ENCODE data around the gene RNF13. TPM values are rescaled to one million over a fixed set of nuclear protein-coding genes. Genes with fewer than 3 reads are reported as not detected.

RNF13 gene
- total RNA-seq, 1 experiment from 2014 or later, result 28.9 TPM

DNA sequence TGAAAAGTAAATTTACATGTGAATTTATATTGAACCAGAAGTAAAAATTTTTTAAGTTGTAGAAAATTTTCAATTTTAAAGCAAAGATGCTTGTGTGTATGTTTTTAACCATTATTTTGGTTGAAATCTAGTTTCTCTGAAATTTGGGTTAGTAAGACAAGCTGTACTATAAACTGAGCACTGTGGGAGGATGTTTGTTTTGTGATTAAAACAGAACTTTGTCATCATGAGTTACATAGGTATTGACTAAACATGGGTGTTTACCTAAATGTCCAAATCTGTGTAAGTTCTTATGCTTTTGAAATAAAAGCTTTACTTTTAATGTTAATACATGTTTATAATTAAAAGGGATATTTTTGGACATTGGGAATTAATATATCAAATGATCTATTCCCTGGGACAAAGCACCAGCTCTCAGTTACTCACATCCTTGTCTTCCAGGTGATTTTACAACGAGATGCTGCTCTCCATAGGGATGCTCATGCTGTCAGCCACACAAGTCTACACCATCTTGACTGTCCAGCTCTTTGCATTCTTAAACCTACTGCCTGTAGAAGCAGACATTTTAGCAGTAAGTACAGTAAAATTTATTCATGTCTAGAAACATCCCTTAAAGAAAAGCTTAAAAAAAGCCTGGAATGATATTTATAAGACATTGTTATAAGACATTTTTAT lies 32.7 kb downstream of the RNF13 start:
- ATAC-seq, result no peak
- no peaks in the 10 kb centered on the region for H3K9me3 Mint-ChIP-seq
- H3K36me3 Mint-ChIP-seq, result peaks cover 10% of the 10 kb centered on the region; the same call in 1 of the 2 replicates
- H3K27me3 Mint-ChIP-seq (ENCODE audit: low read depth), result no peaks in the 10 kb centered on the region
- H3K4me1 Mint-ChIP-seq, result peaks cover 13% of the 10 kb centered on the region
- no peak overlapping the region for H3K27ac Mint-ChIP-seq
- no peak overlapping the region for H3K4me3 Mint-ChIP-seq
- no peak for DNase-seq (ENCODE audit: low spot score)
- ChIA-PET POLR2A (no interaction called here), CTCF (interaction anchor here (0.6 kb wide), 1 partner anchor 359 kb away, joined by 3 read pairs; no protein-coding TSS in a partner anchor)
- TF ChIP-seq, protein P1, sequence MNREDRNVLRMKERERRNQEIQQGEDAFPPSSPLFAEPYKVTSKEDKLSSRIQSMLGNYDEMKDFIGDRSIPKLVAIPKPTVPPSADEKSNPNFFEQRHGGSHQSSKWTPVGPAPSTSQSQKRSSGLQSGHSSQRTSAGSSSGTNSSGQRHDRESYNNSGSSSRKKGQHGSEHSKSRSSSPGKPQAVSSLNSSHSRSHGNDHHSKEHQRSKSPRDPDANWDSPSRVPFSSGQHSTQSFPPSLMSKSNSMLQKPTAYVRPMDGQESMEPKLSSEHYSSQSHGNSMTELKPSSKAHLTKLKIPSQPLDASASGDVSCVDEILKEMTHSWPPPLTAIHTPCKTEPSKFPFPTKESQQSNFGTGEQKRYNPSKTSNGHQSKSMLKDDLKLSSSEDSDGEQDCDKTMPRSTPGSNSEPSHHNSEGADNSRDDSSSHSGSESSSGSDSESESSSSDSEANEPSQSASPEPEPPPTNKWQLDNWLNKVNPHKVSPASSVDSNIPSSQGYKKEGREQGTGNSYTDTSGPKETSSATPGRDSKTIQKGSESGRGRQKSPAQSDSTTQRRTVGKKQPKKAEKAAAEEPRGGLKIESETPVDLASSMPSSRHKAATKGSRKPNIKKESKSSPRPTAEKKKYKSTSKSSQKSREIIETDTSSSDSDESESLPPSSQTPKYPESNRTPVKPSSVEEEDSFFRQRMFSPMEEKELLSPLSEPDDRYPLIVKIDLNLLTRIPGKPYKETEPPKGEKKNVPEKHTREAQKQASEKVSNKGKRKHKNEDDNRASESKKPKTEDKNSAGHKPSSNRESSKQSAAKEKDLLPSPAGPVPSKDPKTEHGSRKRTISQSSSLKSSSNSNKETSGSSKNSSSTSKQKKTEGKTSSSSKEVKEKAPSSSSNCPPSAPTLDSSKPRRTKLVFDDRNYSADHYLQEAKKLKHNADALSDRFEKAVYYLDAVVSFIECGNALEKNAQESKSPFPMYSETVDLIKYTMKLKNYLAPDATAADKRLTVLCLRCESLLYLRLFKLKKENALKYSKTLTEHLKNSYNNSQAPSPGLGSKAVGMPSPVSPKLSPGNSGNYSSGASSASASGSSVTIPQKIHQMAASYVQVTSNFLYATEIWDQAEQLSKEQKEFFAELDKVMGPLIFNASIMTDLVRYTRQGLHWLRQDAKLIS (CRISPR knock-in tag; IDR thresholded peaks at IDR 0.05; ENCODE audit: borderline replicate concordance), result no peak
- TF ChIP-seq, protein P2, sequence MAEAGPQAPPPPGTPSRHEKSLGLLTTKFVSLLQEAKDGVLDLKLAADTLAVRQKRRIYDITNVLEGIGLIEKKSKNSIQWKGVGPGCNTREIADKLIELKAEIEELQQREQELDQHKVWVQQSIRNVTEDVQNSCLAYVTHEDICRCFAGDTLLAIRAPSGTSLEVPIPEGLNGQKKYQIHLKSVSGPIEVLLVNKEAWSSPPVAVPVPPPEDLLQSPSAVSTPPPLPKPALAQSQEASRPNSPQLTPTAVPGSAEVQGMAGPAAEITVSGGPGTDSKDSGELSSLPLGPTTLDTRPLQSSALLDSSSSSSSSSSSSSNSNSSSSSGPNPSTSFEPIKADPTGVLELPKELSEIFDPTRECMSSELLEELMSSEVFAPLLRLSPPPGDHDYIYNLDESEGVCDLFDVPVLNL (CRISPR knock-in tag; IDR thresholded peaks at IDR 0.05; ENCODE audit: borderline replicate concordance, low read depth), result no peak
- no peak for TF ChIP-seq ZNF121 (CRISPR knock-in tag; IDR thresholded peaks at IDR 0.05)
- TF ChIP-seq NFE2L1 (CRISPR knock-in tag; IDR thresholded peaks at IDR 0.05), result no peak
- TF ChIP-seq TCF7 (CRISPR knock-in tag; IDR thresholded peaks at IDR 0.05; ENCODE audit: low read depth), result no peak
- no peak for TF ChIP-seq ATF1 (CRISPR knock-in tag; IDR thresholded peaks at IDR 0.05)
- TF ChIP-seq, protein P3, sequence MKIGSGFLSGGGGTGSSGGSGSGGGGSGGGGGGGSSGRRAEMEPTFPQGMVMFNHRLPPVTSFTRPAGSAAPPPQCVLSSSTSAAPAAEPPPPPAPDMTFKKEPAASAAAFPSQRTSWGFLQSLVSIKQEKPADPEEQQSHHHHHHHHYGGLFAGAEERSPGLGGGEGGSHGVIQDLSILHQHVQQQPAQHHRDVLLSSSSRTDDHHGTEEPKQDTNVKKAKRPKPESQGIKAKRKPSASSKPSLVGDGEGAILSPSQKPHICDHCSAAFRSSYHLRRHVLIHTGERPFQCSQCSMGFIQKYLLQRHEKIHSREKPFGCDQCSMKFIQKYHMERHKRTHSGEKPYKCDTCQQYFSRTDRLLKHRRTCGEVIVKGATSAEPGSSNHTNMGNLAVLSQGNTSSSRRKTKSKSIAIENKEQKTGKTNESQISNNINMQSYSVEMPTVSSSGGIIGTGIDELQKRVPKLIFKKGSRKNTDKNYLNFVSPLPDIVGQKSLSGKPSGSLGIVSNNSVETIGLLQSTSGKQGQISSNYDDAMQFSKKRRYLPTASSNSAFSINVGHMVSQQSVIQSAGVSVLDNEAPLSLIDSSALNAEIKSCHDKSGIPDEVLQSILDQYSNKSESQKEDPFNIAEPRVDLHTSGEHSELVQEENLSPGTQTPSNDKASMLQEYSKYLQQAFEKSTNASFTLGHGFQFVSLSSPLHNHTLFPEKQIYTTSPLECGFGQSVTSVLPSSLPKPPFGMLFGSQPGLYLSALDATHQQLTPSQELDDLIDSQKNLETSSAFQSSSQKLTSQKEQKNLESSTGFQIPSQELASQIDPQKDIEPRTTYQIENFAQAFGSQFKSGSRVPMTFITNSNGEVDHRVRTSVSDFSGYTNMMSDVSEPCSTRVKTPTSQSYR (CRISPR knock-in tag; IDR thresholded peaks at IDR 0.05), result no peak
- TF ChIP-seq RORB (CRISPR knock-in tag; IDR thresholded peaks at IDR 0.05), result no peak
- TF ChIP-seq NFATC4 (CRISPR knock-in tag; IDR thresholded peaks at IDR 0.05), result no peak
- TF ChIP-seq SMAD4 (CRISPR knock-in tag; IDR thresholded peaks at IDR 0.05), result no peak

DNA sequence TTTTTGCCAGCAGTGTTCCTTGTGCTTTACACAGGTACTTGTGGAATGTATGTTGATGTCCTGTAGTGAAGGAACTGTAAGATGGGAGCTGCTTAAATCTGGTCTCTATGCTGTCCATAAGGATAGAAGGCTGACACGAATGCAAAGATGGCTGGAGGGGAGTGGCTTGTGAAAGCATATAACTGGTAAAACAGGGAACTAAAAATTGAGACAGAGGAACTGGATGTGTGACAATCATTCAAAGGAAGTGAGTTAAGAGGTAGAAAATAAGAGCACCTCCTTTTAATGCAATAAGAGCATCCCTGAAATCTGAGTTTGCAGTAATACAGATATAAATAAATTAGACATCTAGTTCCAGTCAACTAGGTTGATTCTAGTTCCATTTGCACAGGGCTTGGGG lies 35.2 kb downstream of the RNF13 start:
- Mint-ChIP-seq H3K36me3 (peaks cover 12% of the 10 kb centered on the region; the same call in 1 of the 2 replicates), H3K9me3 (no peaks in the 10 kb centered on the region), H3K27ac (no peak overlapping the region), H3K27me3 (ENCODE audit: low read depth) (no peaks in the 10 kb centered on the region), H3K4me3 (no peak overlapping the region), H3K4me1 (peaks cover 13% of the 10 kb centered on the region)
- no peak for ATAC-seq
- CTCF ChIA-PET, result interaction anchor here (1.1 to 1.4 kb wide), 2 partner anchors 32 to 40 kb away, joined by 3 to 5 read pairs; no protein-coding TSS in a partner anchor
- POLR2A ChIA-PET, result no interaction called here
- no peak for DNase-seq (ENCODE audit: low spot score)
- TF ChIP-seq SOX15 (CRISPR knock-in tag; IDR thresholded peaks at IDR 0.05), result no peak
- TF ChIP-seq NFE2L1 (CRISPR knock-in tag; IDR thresholded peaks at IDR 0.05), result no peak
- no peak for TF ChIP-seq RELA (CRISPR knock-in tag; IDR thresholded peaks at IDR 0.05; ENCODE audit: borderline replicate concordance)
- TF ChIP-seq, protein P4, sequence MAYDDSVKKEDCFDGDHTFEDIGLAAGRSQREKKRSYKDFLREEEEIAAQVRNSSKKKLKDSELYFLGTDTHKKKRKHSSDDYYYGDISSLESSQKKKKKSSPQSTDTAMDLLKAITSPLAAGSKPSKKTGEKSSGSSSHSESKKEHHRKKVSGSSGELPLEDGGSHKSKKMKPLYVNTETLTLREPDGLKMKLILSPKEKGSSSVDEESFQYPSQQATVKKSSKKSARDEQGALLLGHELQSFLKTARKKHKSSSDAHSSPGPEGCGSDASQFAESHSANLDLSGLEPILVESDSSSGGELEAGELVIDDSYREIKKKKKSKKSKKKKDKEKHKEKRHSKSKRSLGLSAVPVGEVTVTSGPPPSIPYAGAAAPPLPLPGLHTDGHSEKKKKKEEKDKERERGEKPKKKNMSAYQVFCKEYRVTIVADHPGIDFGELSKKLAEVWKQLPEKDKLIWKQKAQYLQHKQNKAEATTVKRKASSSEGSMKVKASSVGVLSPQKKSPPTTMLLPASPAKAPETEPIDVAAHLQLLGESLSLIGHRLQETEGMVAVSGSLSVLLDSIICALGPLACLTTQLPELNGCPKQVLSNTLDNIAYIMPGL (CRISPR knock-in tag; IDR thresholded peaks at IDR 0.05), result no peak
- no peak for TF ChIP-seq ZNF232 (CRISPR knock-in tag; IDR thresholded peaks at IDR 0.05)
- TF ChIP-seq, protein P5, sequence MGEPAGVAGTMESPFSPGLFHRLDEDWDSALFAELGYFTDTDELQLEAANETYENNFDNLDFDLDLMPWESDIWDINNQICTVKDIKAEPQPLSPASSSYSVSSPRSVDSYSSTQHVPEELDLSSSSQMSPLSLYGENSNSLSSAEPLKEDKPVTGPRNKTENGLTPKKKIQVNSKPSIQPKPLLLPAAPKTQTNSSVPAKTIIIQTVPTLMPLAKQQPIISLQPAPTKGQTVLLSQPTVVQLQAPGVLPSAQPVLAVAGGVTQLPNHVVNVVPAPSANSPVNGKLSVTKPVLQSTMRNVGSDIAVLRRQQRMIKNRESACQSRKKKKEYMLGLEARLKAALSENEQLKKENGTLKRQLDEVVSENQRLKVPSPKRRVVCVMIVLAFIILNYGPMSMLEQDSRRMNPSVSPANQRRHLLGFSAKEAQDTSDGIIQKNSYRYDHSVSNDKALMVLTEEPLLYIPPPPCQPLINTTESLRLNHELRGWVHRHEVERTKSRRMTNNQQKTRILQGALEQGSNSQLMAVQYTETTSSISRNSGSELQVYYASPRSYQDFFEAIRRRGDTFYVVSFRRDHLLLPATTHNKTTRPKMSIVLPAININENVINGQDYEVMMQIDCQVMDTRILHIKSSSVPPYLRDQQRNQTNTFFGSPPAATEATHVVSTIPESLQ (CRISPR knock-in tag; IDR thresholded peaks at IDR 0.05), result no peak
- TF ChIP-seq, protein P6, sequence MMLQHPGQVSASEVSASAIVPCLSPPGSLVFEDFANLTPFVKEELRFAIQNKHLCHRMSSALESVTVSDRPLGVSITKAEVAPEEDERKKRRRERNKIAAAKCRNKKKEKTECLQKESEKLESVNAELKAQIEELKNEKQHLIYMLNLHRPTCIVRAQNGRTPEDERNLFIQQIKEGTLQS (CRISPR knock-in tag; conservative IDR thresholded peaks at IDR 0.05), result no peak
- TF ChIP-seq, protein P7, sequence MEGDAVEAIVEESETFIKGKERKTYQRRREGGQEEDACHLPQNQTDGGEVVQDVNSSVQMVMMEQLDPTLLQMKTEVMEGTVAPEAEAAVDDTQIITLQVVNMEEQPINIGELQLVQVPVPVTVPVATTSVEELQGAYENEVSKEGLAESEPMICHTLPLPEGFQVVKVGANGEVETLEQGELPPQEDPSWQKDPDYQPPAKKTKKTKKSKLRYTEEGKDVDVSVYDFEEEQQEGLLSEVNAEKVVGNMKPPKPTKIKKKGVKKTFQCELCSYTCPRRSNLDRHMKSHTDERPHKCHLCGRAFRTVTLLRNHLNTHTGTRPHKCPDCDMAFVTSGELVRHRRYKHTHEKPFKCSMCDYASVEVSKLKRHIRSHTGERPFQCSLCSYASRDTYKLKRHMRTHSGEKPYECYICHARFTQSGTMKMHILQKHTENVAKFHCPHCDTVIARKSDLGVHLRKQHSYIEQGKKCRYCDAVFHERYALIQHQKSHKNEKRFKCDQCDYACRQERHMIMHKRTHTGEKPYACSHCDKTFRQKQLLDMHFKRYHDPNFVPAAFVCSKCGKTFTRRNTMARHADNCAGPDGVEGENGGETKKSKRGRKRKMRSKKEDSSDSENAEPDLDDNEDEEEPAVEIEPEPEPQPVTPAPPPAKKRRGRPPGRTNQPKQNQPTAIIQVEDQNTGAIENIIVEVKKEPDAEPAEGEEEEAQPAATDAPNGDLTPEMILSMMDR (IDR thresholded peaks at IDR 0.05), result no peak
- TF ChIP-seq, protein P8, sequence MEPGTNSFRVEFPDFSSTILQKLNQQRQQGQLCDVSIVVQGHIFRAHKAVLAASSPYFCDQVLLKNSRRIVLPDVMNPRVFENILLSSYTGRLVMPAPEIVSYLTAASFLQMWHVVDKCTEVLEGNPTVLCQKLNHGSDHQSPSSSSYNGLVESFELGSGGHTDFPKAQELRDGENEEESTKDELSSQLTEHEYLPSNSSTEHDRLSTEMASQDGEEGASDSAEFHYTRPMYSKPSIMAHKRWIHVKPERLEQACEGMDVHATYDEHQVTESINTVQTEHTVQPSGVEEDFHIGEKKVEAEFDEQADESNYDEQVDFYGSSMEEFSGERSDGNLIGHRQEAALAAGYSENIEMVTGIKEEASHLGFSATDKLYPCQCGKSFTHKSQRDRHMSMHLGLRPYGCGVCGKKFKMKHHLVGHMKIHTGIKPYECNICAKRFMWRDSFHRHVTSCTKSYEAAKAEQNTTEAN (CRISPR knock-in tag; IDR thresholded peaks at IDR 0.05), result no peak

Measured in WTC11 (cell line).